Measurements from ENCODE around the gene TMA7B. TPM values are rescaled to one million over a fixed set of nuclear protein-coding genes. Genes with fewer than 3 reads are reported as not detected.

TMA7B gene
- total and polyA plus RNA-seq, 2 donors (not counting 3 experiments of a cell fraction or from before 2014, with no cell fraction given) = not detected

- Histone ChIP-seq H3K4me1 (ENCODE audit: control insufficient read depth, extremely low read depth, insufficient read depth, low read length) (no peaks in the 10 kb centered on the region), H3K4me2 (ENCODE audit: insufficient read depth, low read length) (no peak overlapping the region), H4K20me1 (replicated peaks; ENCODE audit: control insufficient read depth, extremely low read depth, insufficient read depth, low read length) (no peaks in the 10 kb centered on the region), H3K27ac (ENCODE audit: insufficient read depth, low read depth, low read length) (no peak overlapping the region), H2AFZ (ENCODE audit: low read depth, low read length) (no peak overlapping the region), H3K4me3 (replicated peaks in 1 of 3; ENCODE audit: insufficient read depth in 1 of 3, low read depth in 1 of 3, low read length in 3 of 3) (no peak overlapping the region), H3K36me3 (ENCODE audit: control insufficient read depth in 2 of 2, extremely low read depth in 1 of 2, insufficient read depth in 2 of 2, low read length in 2 of 2) (no peaks in the 10 kb centered on the region), H3K9me1 (replicated peaks; ENCODE audit: control insufficient read depth, extremely low read depth, insufficient read depth, low read length) (no peaks in the 10 kb centered on the region), H3K9ac (replicated peaks; ENCODE audit: extremely low read depth, insufficient read depth, low read length) (no peak overlapping the region), H3K27me3 (ENCODE audit: control insufficient read depth in 2 of 2, insufficient read depth in 2 of 2, low read length in 2 of 2) (peaks cover 25 to 35% of the 10 kb centered on the region in 2 experiments), H3K9me3 (replicated peaks; ENCODE audit: control insufficient read depth, insufficient read depth, low read length) (no peaks in the 10 kb centered on the region), H3K79me2 (ENCODE audit: control insufficient read depth, insufficient read depth, low read length) (no peaks in the 10 kb centered on the region)
- dilution Hi-C loops (cut with MboI; ENCODE audit: extremely low pct_ligation_motif_present, low sequenced_read_pairs) = no loop called here
- intact Hi-C loops (cut with micrococcal nuclease) = no loop called here
- DNase-seq (ENCODE audit: low read depth, low spot score) = no peak
- no TSS peak for BruUV-seq (replicated peaks)
- CTCF ChIA-PET = no interaction called here
- POLR2A ChIA-PET = no interaction called here
- FAIRE-seq = no peak
- TF ChIP-seq POLR2A (IDR thresholded peaks at IDR 0.05; ENCODE audit: low read depth, low read length) (no peak), JUN (IDR thresholded peaks at IDR 0.05; ENCODE audit: borderline replicate concordance, insufficient read depth, insufficient read length, low read depth) (no peak), MAX (IDR thresholded peaks at IDR 0.05; ENCODE audit: insufficient read depth, insufficient read length) (no peak), GATA2 (IDR thresholded peaks at IDR 0.05; ENCODE audit: insufficient read depth, insufficient read length, low read depth, low read length) (no peak), POLR2AphosphoS5 (IDR thresholded peaks at IDR 0.05; ENCODE audit: insufficient read depth, low read depth, low read length) (no peak), MYC (IDR thresholded peaks at IDR 0.05; ENCODE audit: low read depth, low read length) (no peak), EZH2 (IDR thresholded peaks at IDR 0.05; ENCODE audit: borderline replicate concordance, low read depth, low read length, severe bottlenecking) (no peak), FOS (IDR thresholded peaks at IDR 0.05; ENCODE audit: borderline replicate concordance, insufficient read depth, low read length) (no peak)
Measured at GRCh38 chr22:39938509-39939111, 21.6 kb upstream of the TMA7B start.

- TF ChIP-seq MAX (IDR thresholded peaks at IDR 0.05; ENCODE audit: insufficient read depth, insufficient read length) (no peak), MYC (IDR thresholded peaks at IDR 0.05; ENCODE audit: low read depth, low read length) (no peak), POLR2AphosphoS5 (IDR thresholded peaks at IDR 0.05; ENCODE audit: insufficient read depth, low read depth, low read length) (no peak), FOS (IDR thresholded peaks at IDR 0.05; ENCODE audit: borderline replicate concordance, insufficient read depth, low read length) (no peak), POLR2A (IDR thresholded peaks at IDR 0.05; ENCODE audit: low read depth, low read length) (no peak), JUN (IDR thresholded peaks at IDR 0.05; ENCODE audit: borderline replicate concordance, insufficient read depth, insufficient read length, low read depth) (no peak), EZH2 (IDR thresholded peaks at IDR 0.05; ENCODE audit: borderline replicate concordance, low read depth, low read length, severe bottlenecking) (no peak), GATA2 (IDR thresholded peaks at IDR 0.05; ENCODE audit: insufficient read depth, insufficient read length, low read depth, low read length) (no peak), CTCF (IDR thresholded peaks at IDR 0.05; ENCODE audit: extremely low read depth in 1 of 2, insufficient read depth in 1 of 2, low read depth in 1 of 2, low read length in 2 of 2) (no peak)
- Histone ChIP-seq H3K4me3 (replicated peaks in 1 of 3; ENCODE audit: insufficient read depth in 1 of 3, low read depth in 1 of 3, low read length in 3 of 3) (no peak overlapping the region), H3K4me1 (ENCODE audit: control insufficient read depth, extremely low read depth, insufficient read depth, low read length) (no peaks in the 10 kb centered on the region), H3K4me2 (ENCODE audit: insufficient read depth, low read length) (no peak overlapping the region), H3K79me2 (ENCODE audit: control insufficient read depth, insufficient read depth, low read length) (no peaks in the 10 kb centered on the region), H3K9ac (replicated peaks; ENCODE audit: extremely low read depth, insufficient read depth, low read length) (no peak overlapping the region), H3K27ac (ENCODE audit: insufficient read depth, low read depth, low read length) (no peak overlapping the region), H3K9me3 (replicated peaks; ENCODE audit: control insufficient read depth, insufficient read depth, low read length) (no peaks in the 10 kb centered on the region), H3K9me1 (replicated peaks; ENCODE audit: control insufficient read depth, extremely low read depth, insufficient read depth, low read length) (no peaks in the 10 kb centered on the region), H2AFZ (ENCODE audit: low read depth, low read length) (no peak overlapping the region), H3K36me3 (ENCODE audit: control insufficient read depth in 2 of 2, extremely low read depth in 1 of 2, insufficient read depth in 2 of 2, low read length in 2 of 2) (no peaks in the 10 kb centered on the region), H3K27me3 (ENCODE audit: control insufficient read depth in 2 of 2, insufficient read depth in 2 of 2, low read length in 2 of 2) (peaks cover 23 to 24% of the 10 kb centered on the region in 2 experiments), H4K20me1 (replicated peaks; ENCODE audit: control insufficient read depth, extremely low read depth, insufficient read depth, low read length) (no peaks in the 10 kb centered on the region)
- no TSS peak for BruUV-seq (replicated peaks)
- DNase-seq (ENCODE audit: low read depth, low spot score) (no peak), FAIRE-seq (no peak)
- dilution Hi-C loops (cut with MboI; ENCODE audit: extremely low pct_ligation_motif_present, low sequenced_read_pairs) = no loop called here
- ChIA-PET CTCF (no interaction called here), POLR2A (no interaction called here)
- intact Hi-C loops (cut with micrococcal nuclease) = no loop called here
Measured at GRCh38 chr22:39939830-39940229, 20.4 kb upstream of the TMA7B start.

All from endothelial cell of umbilical vein (primary cell).